Ramos (cell line): Measurements from ENCODE around the gene MED9.
"Not testable (repeated sequence)": the region's sequence is repeated elsewhere in the genome, so short reads cannot be mapped to it uniquely, and the experiment has no call there.

Experiments used
- in situ Hi-C: fragments of 300-500 bp; cut with MboI; formaldehyde crosslinking; loops from one replicate; pipeline ENCODE4 v1.14.3; 2022; ENCODE audit warnings: low sequenced_read_pairs; ENCODE audit not compliant: unreplicated experiment

The MED9 gene

GRCh38 chr17:17454276-17454675, 22.5 kb upstream of the MED9 start:
- in situ Hi-C loops = no loop called here

- in situ Hi-C loops = not testable (repeated sequence)
Observed at GRCh38 chr17:17454700-17455099, 22.1 kb upstream of the MED9 start.

DNA sequence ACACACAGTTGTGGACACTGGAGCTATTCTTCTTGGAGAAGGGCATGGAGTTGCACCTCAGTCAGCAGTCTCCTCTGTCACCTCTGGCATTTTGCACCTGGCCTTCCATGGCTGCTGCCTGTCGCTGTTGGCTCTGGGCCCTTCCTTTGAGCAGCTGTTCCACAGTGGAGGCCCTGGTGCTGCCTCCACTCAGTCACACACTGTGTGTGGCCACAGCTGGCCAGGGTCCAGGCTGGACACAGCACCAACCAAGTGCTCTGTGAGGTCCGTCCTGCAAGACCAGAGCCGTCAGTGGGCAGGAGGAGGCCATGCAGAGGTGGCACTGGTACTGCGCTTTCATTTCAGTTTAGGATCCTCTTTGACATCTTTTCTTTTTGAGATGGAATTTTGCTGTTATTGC, 21.6 kb upstream of the MED9 start:
- in situ Hi-C loops = no loop called here

- in situ Hi-C loops = no loop called here
Observed at GRCh38 chr17:17456251-17456650, 20.5 kb upstream of the MED9 start.

DNA sequence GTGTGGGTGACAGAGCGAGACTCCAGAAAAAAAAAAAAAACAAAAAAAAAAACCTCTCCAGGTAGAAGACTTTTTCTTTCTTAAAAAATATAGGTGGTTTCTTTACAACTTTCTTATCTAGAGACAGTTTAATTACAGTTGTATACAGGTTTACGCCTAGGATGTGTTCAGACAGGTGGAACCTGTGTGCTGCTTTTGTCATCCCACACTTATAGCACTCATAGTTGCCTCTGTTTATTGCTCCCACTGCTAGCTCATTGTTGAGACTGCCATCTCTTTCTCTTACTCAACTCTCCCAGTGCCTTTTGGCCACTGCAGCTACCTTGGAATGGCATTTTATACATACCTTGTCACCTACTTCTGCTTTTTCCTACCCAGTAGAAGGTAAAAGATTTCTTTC, 19.1 kb upstream of the MED9 start:
- in situ Hi-C loops = no loop called here

- in situ Hi-C loops = no loop called here
Observed at GRCh38 chr17:17460038-17460437, 16.8 kb upstream of the MED9 start.

DNA sequence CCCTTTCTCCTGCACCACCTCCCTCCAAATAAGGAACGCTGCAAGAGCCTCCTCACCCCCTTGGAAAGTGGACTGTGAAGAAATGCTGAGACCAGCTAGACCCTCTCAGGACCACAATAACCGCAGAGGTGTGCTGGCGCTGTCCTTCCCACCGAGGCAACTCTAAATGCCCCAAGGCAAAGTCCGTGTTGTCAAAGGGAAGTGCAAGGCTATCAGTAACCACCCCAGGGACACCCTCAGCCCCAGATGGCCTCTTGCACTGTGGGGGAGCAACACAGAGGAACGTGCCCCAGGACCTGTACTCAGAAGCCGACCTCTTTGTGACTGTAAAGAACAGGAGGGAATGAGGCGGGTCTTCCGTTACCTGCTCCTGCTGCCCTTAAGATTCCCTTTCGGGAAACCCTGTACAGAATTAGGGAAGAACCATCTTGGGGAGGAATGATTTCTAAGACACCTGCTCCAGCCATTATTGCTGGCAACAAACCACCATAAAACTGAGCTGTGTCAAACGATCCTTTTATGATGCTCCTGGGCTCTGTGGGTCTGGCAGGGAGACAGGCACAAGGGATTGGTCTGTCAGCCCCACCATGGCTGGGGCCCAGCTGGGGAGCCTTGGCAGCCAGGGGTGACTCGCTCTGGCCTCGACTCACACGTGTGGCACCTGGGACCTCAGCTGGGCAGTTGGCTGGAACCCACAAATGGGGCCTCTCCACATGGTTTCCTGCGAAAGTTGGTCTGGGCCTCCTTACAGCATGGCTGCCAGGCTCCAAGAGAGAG, 14.6 kb upstream of the MED9 start:
- in situ Hi-C loops = no loop called here

- in situ Hi-C loops = no loop called here
Observed at GRCh38 chr17:17463821-17464220, 13.0 kb upstream of the MED9 start.

- in situ Hi-C loops = not testable (repeated sequence)
Observed at GRCh38 chr17:17465878-17466277, 10.9 kb upstream of the MED9 start.

DNA sequence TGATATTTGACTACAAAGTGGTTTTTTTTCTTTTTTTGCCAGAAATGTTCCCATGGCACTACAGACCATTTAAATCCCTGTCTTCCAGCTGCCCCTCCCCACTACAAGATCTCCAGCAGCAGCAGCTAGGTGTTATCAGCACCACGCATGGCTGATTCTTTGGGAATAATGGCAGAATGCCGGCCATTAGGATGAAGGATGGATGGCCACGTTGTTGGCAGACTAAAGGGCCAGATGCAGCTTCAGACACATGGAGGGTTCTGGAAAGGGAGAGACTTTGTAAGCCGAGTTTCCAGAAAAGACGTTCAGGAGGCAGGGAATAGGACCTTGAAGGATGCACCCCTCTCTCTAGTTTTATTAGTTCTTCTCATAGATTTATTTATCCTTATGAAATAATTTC, 10.3 kb upstream of the MED9 start:
- in situ Hi-C loops = no loop called here

DNA sequence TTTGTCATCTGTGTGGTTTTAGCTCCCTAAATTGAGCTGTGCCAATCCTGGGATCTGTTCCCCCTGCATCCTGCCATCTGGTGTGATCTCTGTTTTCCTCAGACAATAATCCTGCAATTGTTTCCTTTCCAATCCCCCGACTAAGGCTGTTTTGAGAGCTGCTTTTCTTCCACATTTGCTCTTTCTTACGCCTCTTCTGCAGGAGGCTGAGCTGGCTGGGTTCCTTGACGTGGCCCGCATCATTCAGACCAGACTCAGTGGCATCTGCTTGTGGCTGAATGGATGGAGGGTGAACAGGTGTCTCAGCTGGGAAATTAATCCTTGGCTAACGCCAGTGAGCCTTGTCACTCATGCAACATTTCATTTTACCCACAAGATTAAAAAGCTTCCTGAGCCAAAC, 9.8 kb upstream of the MED9 start:
- in situ Hi-C loops = no loop called here

DNA sequence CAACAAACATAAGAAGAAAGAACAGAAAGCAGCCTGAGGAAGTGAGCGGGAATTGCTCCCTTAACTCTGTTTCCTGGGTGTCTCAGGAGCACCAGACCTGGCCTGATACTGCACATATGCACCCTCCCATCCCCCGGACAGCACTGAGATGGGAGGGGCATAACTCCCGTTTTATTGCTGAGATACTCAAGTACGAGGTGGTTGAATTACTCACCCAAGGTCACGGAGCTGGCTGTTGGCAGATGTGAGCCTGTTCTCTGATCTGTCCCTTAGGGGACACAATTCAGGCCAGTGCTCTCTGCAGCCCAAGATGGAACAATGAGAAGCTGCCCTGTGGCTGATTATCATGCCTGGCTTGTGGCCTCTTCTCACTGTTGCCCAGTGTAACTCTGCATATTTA, 9.1 kb upstream of the MED9 start:
- in situ Hi-C loops = no loop called here

DNA sequence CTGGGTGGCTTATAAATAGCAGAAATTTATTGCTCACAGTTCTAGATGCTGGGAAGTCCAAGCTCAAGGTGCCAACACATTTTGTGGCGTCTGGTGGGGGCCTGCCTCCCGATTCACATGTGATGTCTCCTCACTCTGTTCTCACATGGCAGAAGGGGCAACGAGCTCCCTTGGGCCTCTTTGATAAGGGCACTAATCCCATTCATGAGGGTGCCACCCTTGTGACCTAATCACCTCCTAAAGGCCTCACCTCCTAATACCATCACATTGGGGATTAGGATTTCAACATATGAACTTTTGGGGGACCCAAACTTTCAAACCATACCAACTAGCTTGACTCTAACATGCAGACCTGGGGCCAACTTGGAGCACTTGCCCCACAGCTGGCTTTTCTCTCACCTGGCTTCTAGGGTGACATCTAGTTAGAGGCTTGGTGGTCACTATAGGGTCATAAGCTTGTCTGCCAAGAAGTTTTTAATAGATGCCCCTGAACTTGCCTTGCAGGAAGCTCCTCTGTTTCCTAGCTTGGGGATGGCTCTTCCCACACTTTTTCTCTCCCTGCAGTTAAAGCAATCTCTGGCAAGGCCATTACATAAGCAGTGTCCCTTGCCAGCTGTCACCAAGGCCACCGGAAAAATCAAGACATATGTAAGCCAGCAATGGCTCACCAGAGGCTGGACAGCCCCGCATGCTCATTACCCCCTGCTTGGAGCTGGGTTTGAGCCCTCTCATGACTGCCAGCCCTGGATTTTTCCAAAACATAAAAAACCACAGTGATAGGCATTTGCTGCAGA, 8.4 kb upstream of the MED9 start:
- in situ Hi-C loops = no loop called here

DNA sequence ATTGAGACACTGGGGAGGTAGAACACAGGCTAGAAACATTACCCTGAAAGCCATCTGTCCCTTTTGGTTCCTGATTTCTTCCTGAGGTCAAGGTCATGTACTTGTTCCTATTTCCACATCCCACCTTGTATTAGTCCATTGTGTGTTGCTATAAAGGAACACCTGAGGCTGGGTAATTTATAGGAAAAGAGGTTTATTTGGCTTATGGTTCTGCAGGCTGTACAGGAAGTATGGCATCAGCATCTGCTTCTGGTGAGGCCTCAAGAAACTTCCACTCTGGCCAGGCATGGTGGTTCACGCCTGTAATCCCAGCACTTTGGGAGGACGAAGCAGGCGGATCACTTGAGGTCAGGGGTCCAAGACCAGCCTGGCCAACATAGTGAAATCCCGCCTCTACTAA, 7.4 kb upstream of the MED9 start:
- in situ Hi-C loops = no loop called here

DNA sequence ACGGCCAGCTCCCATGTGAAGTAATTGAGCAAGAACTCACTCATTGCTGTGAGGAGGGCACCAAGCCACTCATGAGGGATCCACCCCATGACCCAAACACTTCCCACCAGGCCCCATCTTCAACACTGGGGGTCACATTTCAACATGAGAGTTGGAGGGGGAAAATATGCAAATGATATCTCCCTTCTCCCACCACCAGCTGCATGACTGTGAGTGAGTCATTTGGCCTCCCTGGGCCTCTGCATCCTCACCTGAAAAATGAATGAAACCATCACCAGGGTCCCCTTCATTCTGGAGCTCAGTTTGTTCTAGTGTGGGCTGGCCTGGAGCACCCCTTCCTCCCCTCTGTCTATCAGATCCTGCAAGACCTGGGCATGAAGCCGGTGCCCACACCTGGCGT, 6.8 kb upstream of the MED9 start:
- in situ Hi-C loops = no loop called here

GRCh38 chr17:17472333-17472920, 4.4 kb upstream of the MED9 start:
- in situ Hi-C loops = no loop called here

DNA sequence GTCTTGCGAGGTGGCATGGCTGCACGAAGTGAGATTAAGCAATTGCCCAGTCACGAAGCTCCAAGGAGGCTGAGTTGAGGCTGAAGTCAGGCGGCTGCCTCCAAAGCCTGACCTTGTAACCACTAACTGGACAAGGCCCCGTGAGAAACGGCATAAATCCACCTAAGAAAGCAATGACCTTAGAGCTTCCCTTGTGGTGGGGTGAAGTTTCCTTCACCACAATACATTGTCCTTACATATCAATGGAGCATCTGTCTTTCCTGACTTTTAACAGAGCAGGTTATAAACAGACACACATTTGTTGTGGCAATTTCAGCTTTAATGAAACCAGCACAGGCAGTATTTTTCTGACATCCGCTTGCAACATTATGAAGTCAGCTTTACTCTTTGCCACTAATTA, 2.5 kb upstream of the MED9 start:
- in situ Hi-C loops = no loop called here

DNA sequence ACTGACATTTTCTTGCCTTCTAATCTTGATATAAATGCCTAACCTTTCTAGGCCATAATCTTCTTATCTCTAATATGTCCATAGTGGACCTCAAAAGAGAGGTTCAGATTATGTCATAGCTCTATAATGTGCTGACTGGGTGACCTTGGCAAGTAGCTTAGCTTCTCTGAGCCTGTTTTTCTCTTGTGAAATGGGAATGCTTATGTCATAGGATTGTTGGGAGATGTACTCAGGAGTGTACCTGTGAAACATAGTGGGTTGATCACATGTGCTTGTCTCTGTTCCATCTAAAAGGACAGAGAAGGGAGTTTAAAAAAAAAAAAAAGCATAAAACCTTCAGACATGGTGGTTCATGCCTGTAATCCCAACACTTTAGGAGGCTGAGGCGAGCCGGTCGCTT, 2.4 kb downstream of the MED9 start:
- in situ Hi-C loops = no loop called here

- in situ Hi-C loops = no loop called here
Observed at GRCh38 chr17:17480593-17481148, 3.9 kb downstream of the MED9 start.

DNA sequence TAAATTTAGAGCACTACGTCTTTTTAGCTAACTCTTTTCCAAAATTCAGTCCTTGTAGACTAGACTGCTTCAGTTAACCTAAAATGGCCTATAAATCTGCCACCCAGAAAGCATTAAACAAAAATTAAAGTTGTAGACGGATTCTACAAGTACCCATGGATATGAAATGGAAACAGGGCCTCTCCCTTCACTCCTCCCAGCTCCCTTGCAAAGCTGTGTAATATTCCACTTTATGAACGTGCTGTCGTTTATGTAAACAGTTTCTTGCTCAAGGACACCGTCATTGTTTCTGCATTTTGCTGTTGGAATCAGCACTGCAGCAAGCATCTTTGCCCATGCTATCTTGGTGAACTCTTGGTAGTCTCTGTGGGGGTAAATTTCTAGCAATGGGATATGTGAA, 5.1 kb downstream of the MED9 start:
- in situ Hi-C loops = no loop called here

DNA sequence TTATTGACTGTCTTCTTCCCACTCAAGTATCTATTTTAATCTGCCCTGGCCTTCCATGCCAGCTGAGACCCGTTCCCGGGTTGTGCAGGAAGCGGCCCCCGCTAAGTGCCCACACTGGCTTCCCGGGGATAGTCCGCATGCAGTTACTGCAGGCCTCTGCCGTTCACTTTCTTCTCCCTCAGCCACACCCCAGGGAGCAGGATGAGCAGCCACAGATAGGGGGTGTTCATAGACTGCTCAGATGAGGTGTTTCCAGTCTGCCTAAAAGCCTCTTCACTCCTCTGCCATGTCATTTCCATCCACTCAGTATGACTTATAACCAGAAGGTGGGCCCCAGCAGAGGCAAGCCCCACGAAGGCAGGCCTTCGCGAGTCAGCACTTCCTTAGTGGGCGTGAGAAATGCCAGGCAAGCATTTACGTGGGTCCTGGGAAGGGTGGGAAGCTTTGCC, 7.7 kb downstream of the MED9 start:
- in situ Hi-C loops = no loop called here
